ENCODE results near the gene SLC25A25.
"Not testable (repeated sequence)": the region's sequence is repeated elsewhere in the genome, so short reads cannot be mapped to it uniquely, and the experiment has no call there.

Gene SLC25A25

GRCh38 chr9:128051932-128052709, 15.9 kb upstream of the SLC25A25 start:
- no peak for DNase-seq

- peak in 6 of 56 donors; percentile 7 to 60 (median 14) for DNase-seq
These were observed 14.5 kb upstream of the SLC25A25 start for GRCh38 chr9:128053560-128053959.

DNA sequence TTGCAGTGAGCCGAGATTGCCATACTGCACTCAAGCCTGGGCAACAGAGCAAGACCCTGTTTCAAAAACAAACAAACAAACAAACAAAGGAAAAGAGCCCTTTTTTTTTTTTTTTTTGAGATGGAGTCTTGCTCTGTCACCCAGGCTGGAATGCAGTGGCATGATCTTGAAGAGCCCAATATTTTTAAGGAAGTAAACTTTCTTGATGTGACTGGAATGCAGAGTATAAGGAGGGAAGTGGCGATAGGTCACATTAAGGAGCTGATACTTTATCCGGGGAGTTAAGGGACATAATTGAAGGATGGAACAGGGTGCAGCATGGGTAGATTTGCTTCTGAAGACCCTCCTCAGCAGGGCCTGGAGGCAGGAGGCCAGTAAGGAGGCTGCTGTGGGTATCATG, 13.9 kb upstream of the SLC25A25 start:
- DNase-seq, result no peak

- peak in 10 of 56 donors; percentile 16 to 63 (median 28) for DNase-seq
These were observed 12.5 kb upstream of the SLC25A25 start for GRCh38 chr9:128055344-128056040.

GRCh38 chr9:128056086-128056485, 11.9 kb upstream of the SLC25A25 start:
- peak in 20 of 56 donors; percentile 15 to 63 (median 32) for DNase-seq

DNA sequence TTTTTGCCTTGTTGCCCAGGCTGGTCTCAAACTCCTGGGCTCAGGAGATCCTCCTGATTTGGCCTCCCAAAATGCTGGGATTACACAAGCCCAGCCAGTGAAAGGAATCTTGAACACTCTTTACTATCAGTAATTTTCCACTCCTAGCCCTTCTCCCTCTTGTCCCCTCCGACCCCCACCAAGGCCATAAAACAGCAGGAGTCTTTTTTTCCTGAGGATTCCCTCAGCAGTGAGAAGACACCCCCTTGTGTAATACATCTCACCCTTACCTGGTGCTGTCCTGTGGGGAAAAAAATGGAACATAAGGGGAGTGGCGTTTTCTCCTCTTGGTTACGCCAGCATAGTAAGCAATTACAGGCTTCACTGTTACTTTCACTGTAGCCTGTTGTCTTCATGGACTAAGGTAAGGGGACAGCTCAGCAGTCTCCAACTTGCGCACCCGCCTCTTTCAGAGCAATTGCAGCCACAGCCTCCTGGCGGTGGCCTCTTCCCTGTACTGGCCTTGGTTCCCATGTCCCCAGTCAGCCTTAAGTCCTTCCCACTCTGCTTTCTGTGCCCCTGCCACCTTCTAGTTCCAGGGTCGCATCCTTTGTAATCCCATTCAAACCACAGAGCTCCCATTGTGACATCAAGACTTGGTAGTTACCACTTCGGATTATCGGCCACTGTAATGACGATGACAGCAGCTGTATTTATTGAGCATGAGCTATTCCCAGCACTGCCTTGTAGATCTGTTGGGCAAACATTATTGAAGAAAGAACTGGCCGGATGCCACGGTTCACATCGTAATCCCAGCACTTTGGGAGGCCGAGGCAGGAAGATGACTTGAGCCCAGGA, 10.9 kb upstream of the SLC25A25 start:
- no peak for DNase-seq

GRCh38 chr9:128057724-128058409, 10.2 kb upstream of the SLC25A25 start:
- no peak for DNase-seq

- DNase-seq, result no peak
These were observed 8.6 kb upstream of the SLC25A25 start for GRCh38 chr9:128059365-128059983.

DNA sequence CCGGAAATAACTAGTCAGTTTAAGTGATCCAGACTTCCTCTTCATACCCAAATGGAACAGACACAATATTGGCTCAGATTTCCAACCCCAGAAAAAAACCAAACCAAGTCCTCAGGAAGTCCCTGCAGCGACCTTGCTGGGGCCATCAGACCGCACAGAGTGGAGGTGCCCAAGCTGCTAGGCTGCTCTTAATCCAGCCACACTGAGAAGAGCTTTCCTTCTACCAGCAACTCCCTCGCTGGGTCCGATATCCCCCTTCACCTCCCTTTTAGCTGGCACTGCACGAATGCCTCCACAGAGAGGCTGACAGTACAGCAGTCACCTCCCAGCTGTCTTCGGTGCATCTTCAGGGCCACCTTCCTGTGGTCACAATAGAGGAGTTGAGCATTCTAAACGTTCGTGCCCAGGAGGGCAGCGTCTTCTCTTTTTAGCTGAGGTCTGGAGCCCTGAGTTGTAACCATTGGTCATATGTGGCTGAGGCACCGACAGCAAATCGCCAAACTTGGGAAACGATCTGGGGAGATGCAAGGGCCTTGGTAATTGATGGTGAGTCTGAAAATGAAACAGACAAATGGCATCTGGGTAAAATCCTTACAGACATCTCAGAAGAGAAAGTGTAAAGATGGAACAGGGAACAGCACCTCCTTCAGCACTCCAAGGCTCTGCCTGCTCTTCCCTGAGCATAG, 6.6 kb upstream of the SLC25A25 start:
- no peak for DNase-seq

DNA sequence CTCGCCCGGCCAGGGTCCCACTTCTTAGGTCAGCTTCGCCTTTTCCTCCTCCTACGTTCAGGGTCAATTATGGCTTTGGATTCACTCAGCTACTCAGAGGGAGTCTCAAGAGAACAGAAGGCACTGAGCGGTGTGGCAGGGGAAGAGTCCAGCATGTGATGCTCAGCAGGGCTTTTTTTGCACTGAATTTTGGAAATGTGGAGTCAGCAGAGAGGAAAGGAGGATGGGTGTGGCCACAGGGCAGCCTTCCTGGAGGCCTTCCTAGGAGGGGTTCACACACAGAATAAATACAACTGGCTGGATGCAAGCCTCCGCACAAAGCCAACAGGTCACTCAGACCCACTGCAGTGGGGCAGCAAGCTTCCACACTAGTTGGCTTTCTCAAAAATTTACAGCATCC, 5.8 kb upstream of the SLC25A25 start:
- DNase-seq, result no peak

DNA sequence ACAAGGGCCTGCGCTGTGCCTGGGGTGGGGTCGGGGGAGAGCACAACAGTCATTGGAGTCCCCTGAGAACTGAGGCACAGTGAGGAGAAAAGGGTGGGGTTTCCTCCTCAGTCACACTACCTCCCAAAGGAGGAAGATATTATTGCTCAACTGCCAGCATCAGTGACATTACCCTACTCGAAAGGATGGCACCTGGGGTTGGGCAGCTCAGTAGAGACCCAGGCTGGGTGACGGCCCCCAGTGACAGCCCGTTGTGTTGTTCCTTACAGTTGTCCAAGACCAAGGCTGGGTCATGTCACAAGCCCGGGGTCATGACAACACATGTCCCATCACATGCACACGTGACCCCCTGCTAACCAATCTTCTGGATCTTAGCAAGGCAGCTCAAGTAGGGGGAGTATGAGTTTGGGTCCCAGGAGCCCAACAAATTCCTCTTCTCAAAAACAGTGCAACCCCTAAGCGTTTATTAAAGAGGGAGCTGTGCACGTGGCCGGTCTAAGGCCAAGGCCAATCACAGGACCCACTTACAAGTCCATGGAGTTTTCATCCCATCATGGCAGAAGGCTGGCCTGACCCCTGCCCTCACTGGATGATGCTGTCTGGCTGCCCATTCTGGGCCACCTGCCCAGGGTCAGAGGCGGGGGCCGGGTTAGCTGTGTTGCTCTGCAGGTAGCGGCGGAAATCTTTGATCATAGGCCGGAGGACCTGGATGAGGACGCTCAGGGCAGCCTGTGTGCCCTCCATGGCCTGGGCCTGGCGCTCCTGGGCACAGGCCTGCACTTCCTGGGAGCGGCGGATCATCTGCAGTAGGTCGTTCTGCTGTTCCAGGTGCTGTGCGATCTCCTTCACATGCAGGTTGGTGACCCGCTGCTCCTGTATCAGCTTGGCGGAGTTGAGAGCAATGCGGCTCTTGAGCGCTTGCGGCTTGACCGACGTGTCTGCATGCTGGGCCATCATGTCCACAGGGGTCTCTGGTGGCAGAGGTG, 4.9 kb upstream of the SLC25A25 start:
- no peak for DNase-seq

- DNase-seq, result no peak
These were observed 1.9 kb upstream of the SLC25A25 start for GRCh38 chr9:128065907-128066712.

- DNase-seq, result peak; percentile 45 to 99 (median 96)
These were observed 1.1 kb upstream of the SLC25A25 start, which contains the start of gene NAIF1 for GRCh38 chr9:128066713-128067644. Gene NAIF1 (minus strand): TSS chr9:128067320. CDS start chr9:128067101, 219 bp downstream.

DNA sequence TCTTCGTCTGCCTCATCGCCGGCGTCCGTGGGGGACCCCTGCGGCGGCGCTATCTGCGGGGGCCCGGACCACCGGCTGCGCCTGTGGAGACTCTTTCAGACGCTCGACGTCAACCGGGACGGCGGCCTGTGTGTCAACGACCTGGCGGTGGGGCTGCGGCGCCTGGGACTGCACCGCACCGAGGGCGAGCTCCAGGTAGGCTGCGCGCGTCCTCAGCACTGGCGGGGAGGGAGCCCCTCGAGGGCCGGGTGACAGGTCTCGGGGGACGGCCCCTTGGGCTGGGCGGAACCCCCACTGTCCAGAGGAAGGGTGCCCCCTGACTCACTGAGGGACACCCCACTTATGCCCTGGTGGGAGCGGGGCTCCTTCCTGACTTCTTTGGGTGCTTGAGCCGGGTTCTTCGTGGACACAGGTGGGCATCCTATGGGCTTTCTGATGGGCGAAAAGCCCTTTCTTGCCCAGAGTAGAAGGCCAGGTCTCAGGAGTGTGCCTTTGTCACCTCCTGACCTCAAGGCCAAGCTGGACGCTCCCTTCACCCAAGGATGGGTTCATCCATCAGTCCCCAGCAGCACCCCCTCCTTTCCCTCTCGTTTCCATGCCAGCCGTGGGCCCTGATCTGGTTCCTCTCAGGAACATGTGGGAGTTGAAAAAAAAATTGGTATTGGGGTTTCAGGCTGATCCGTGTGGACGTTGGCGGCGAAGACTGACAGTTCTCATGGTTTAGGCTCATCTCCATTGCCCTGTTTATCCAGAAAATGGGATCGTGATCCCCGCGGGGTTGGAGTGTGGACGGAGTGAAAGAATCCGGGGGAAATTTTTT, 564 bp downstream of the SLC25A25 start:
- DNase-seq, result peak in 9 of 56 donors; percentile 30 to 77 (median 53)

GRCh38 chr9:128070874-128071273, 2.8 kb downstream of the SLC25A25 start:
- peak in 7 of 56 donors; percentile 7 to 23 (median 22) for DNase-seq

DNA sequence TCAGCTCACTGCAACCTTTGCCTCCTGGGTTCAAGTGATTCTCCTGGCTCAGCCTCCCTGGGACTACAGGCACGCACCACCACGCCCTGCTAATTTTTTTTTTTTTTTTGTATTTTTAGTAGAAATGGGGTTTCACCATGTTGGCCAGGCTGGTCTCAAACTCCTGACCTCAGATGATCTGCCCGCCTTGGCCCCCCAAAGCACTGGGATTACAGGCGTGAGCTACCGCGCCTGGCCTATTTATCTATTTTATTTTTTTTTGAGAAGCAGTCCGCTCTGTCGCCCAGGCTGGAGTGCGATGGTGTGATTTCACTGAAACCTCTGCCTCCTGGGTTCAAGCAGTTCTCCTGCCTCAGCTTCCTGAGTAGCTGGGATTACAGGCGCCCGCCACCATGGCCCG, 3.4 kb downstream of the SLC25A25 start:
- not testable (repeated sequence) for DNase-seq
